ENCODE measurements around the gene PREX1. TPM values are rescaled to one million over a fixed set of nuclear protein-coding genes. Genes with fewer than 3 reads are reported as not detected.

PREX1 gene
- total RNA-seq, 2 donors from 2014 or later = 11.5 to 21.7 TPM

- DNase-seq (ENCODE audit: low spot score) = no peak
- Histone ChIP-seq H3K27ac (no peak overlapping the region), H3K4me1 (peaks cover 0 to 43% of the 10 kb centered on the region in 2 donors), H3K4me3 (no peak overlapping the region), H3K27me3 (no peaks in the 10 kb centered on the region), H3K36me3 (no peaks in the 10 kb centered on the region), H3K9me3 (no peaks in the 10 kb centered on the region)
- TF ChIP-seq CTCF (IDR thresholded peaks at IDR 0.05) = no peak
Observed at GRCh38 chr20:48801197-48801596, 26.6 kb downstream of the PREX1 start.

GRCh38 chr20:48800177-48800576 lies 27.6 kb downstream of the PREX1 start:
- Histone ChIP-seq H3K27me3 (no peaks in the 10 kb centered on the region), H3K9me3 (no peaks in the 10 kb centered on the region), H3K4me3 (no peak overlapping the region), H3K27ac (peak overlapping the region in 1 of 2 donors; percentile 33), H3K4me1 (peaks cover 0 to 33% of the 10 kb centered on the region in 2 donors), H3K36me3 (no peaks in the 10 kb centered on the region)
- no peak for DNase-seq (ENCODE audit: low spot score)
- no peak for TF ChIP-seq CTCF (IDR thresholded peaks at IDR 0.05)

GRCh38 chr20:48799328-48800105 lies 28.3 kb downstream of the PREX1 start:
- Histone ChIP-seq H3K4me1 (peaks cover 0 to 28% of the 10 kb centered on the region in 2 donors), H3K27me3 (no peaks in the 10 kb centered on the region), H3K9me3 (no peaks in the 10 kb centered on the region), H3K27ac (peak overlapping the region in 1 of 2 donors; percentile 33), H3K36me3 (no peaks in the 10 kb centered on the region), H3K4me3 (no peak overlapping the region)
- no peak for DNase-seq (ENCODE audit: low spot score)
- no peak for TF ChIP-seq CTCF (IDR thresholded peaks at IDR 0.05)

GRCh38 chr20:48797850-48798747 lies 29.7 kb downstream of the PREX1 start:
- Histone ChIP-seq H3K36me3 (no peaks in the 10 kb centered on the region), H3K9me3 (no peaks in the 10 kb centered on the region), H3K27ac (no peak overlapping the region), H3K4me3 (no peak overlapping the region), H3K27me3 (no peaks in the 10 kb centered on the region), H3K4me1 (peaks cover 0 to 28% of the 10 kb centered on the region in 2 donors)
- no peak for DNase-seq (ENCODE audit: low spot score)
- no peak for TF ChIP-seq CTCF (IDR thresholded peaks at IDR 0.05)

- Histone ChIP-seq H3K9me3 (no peaks in the 10 kb centered on the region), H3K27ac (no peak overlapping the region), H3K36me3 (no peaks in the 10 kb centered on the region), H3K27me3 (no peaks in the 10 kb centered on the region), H3K4me1 (peaks cover 0 to 28% of the 10 kb centered on the region in 2 donors), H3K4me3 (no peak overlapping the region)
- TF ChIP-seq CTCF (IDR thresholded peaks at IDR 0.05) = no peak
- DNase-seq (ENCODE audit: low spot score) = peak; percentile 64
Observed at GRCh38 chr20:48797275-48797825, 30.4 kb downstream of the PREX1 start.
